Upper lobe of right lung (tissue), 1 donor: ENCODE measurements around the gene NCOA6. TPM values are rescaled to one million over a fixed set of nuclear protein-coding genes. Genes with fewer than 3 reads are reported as not detected.

ENCODE experiments used
- ATAC-seq: fragments of 200-7000 bp; cut with Tn5 transposase; one replicate; pipeline ENCODE4 v1.9.1; 2020; ENCODE audit warnings: mild to moderate bottlenecking, moderate library complexity
- DNase-seq: peaks from one replicate; pipeline ENCODE4 v3.0.0-alpha.2; 2020
- H3K27ac ChIP-seq: fragments of 200-600 bp; one replicate; pipeline ENCODE4 v1.8.0; 2022
- H3K27me3 ChIP-seq: fragments of 200-600 bp; one replicate; pipeline ENCODE4 v1.8.0; 2022; ENCODE audit warnings: mild to moderate bottlenecking
- H3K36me3 ChIP-seq: fragments of 200-600 bp; one replicate; pipeline ENCODE4 v1.8.0; 2022
- H3K4me1 ChIP-seq: fragments of 200-600 bp; one replicate; pipeline ENCODE4 v1.8.0; 2022
- H3K4me3 ChIP-seq: fragments of 200-600 bp; one replicate; pipeline ENCODE4 v1.8.0; 2022; ENCODE audit warnings: mild to moderate bottlenecking
- H3K9me3 ChIP-seq: fragments of 200-600 bp; one replicate; pipeline ENCODE4 v1.8.0; 2022
- CTCF ChIP-seq: fragments of 200-600 bp; IDR thresholded peaks from one replicate; pipeline ENCODE4 v1.8.0; 2022; ENCODE audit warnings: antibody characterized with exemption
- intact Hi-C: fragments of 100-400 bp; cut with DNase I; formaldehyde crosslinking; loops from one replicate; pipeline ENCODE4 v1.11.0; 2022
- total RNA-seq: library from RNA; stranded (reverse); fragmentation: NEBNext Ultra II Directional; extraction: Animal tissue kit (Norgen Biotek cat#: 25700); gene quantifications from one replicate; pipeline ENCODE4 v1.2.1, GENCODE V29; 2021
- donor health status: DM: no; HTN: yes; CAD: no; lungs with severe emphysema.

NCOA6 gene
- total RNA-seq, 1 donor from 2014 or later, result 27.8 TPM

- DNase-seq, result no peak
- Histone ChIP-seq H3K4me1 (no peaks in the 10 kb centered on the region), H3K4me3 (no peak overlapping the region), H3K36me3 (no peaks in the 10 kb centered on the region), H3K27ac (peak overlapping the region; percentile 11), H3K9me3 (no peaks in the 10 kb centered on the region), H3K27me3 (no peaks in the 10 kb centered on the region)
- TF ChIP-seq CTCF, result no peak
- ATAC-seq, result peak; percentile 43
- intact Hi-C loops, result no loop called here
These were observed 136.0 kb downstream of the NCOA6 start for GRCh38 chr20:34689486-34689885.

GRCh38 chr20:34683667-34684066, 141.8 kb downstream of the NCOA6 start:
- Histone ChIP-seq H3K9me3 (no peaks in the 10 kb centered on the region), H3K4me1 (no peaks in the 10 kb centered on the region), H3K36me3 (no peaks in the 10 kb centered on the region), H3K4me3 (no peak overlapping the region), H3K27me3 (no peaks in the 10 kb centered on the region), H3K27ac (no peak overlapping the region)
- no peak for ATAC-seq
- intact Hi-C loops, result no loop called here
- DNase-seq, result no peak
- TF ChIP-seq CTCF, result no peak

- Histone ChIP-seq H3K4me1 (no peaks in the 10 kb centered on the region), H3K27me3 (no peaks in the 10 kb centered on the region), H3K27ac (no peak overlapping the region), H3K36me3 (no peaks in the 10 kb centered on the region), H3K4me3 (no peak overlapping the region), H3K9me3 (no peaks in the 10 kb centered on the region)
- ATAC-seq, result no peak
- no peak for TF ChIP-seq CTCF
- no peak for DNase-seq
- intact Hi-C loops, result no loop called here
These were observed 144.8 kb downstream of the NCOA6 start for GRCh38 chr20:34680586-34681175.

GRCh38 chr20:34676642-34677373, 148.6 kb downstream of the NCOA6 start, which contains the start of gene PIGU:
PIGU (minus strand) TSS chr20:34677092; CDS start chr20:34677085, 7 bp downstream.
- no peaks in the 10 kb centered on the region for H3K9me3 ChIP-seq
- intact Hi-C loops, result no loop called here
- H3K4me3 ChIP-seq, result peak within 1 kb of the TSS; percentile 77

GRCh38 chr20:34675993-34676641, 149.3 kb downstream of the NCOA6 start:
- Histone ChIP-seq H3K4me3 (peak overlapping the region; percentile 77), H3K27ac (peak overlapping the region; percentile 85)
- no peak for ATAC-seq

More at GRCh38 chr20:34676642-34677373, 148.6 kb downstream of the NCOA6 start, which contains the start of gene PIGU:
- no peaks in the 10 kb centered on the region for H3K27me3 ChIP-seq
- TF ChIP-seq CTCF, result peak; percentile 42
- peak within 1 kb of the TSS; percentile 85 for H3K27ac ChIP-seq
- H3K4me1 ChIP-seq, result no peaks in the 10 kb centered on the region
- H3K36me3 ChIP-seq, result no peaks in the 10 kb centered on the region
- peak; percentile 99 for ATAC-seq
- peak; percentile 99 for DNase-seq

More at GRCh38 chr20:34675993-34676641, 149.3 kb downstream of the NCOA6 start:
- no peaks in the 10 kb centered on the region for H3K27me3 ChIP-seq
- no peak for TF ChIP-seq CTCF
- DNase-seq, result no peak
- H3K9me3 ChIP-seq, result no peaks in the 10 kb centered on the region
- no peaks in the 10 kb centered on the region for H3K36me3 ChIP-seq
- H3K4me1 ChIP-seq, result no peaks in the 10 kb centered on the region
- intact Hi-C loops, result no loop called here
